K562 (cell line): ENCODE results near the gene IL34. TPM values are rescaled to one million over a fixed set of nuclear protein-coding genes. Genes with fewer than 3 reads are reported as not detected.
A peak's percentile ranks its signal among the peaks of the same experiment; 100 is the strongest.

Experiments used
- ATAC-seq: fragments of 200-7000 bp; cut with Tn5 transposase; 3 replicates; pipeline ENCODE4 v1.9.1; 2020; ENCODE audit warnings: moderate library complexity
- BruUV-seq: library from RNA; stranded (reverse); fragments of 400-500 nt; replicated peaks from 2 replicates; lab custom pipeline; 2021; lab: Mats Ljungman, UMichigan
- CTCF ChIA-PET: fragments of 300-600 bp; formaldehyde crosslinking; extraction: SDS; loops from one replicate; lab custom pipeline; 2021; ENCODE audit warnings: low intra/inter-chr PET ratio; lab: Yijun Ruan, JAX
- POLR2A ChIA-PET: fragments of 300-600, 350-650 bp; sonication (Branson Sonifier 250); formaldehyde crosslinking; extraction: SDS; loops from one replicate; lab custom pipeline; 2021; ENCODE audit warnings: antibody characterized with exemption, inconsistent platforms; lab: Yijun Ruan, JAX
- DNase-seq, 4 experiments: peaks; one replicate each; pipeline versions ENCODE4 v3.0.0 to v3.0.0-alpha.2; 2011 to 2018; ENCODE audit warnings: low spot score in 3 of 4, mixed read lengths in 3 of 4; ENCODE audit errors: extremely low read depth in 1 of 4
- FAIRE-seq: peaks from 2 replicates; lab custom pipeline; 2011; peaks lifted over from hg19 to GRCh38; lab: Jason Lieb, UNC
- H2AFZ ChIP-seq: 2 replicates; pipeline ENCODE4 v1.6.0; 2011; ENCODE audit warnings: low read depth, low read length, control low read depth, inconsistent platforms
- H3K27ac ChIP-seq: fragments of 200-600 bp; 3 replicates; pipeline ENCODE4 v1.8.0; 2011; ENCODE audit warnings: low read depth, mild to moderate bottlenecking, control low read depth, inconsistent platforms, low read length, moderate library complexity, mixed read lengths; ENCODE audit errors: extremely low read depth
- H3K27me3 ChIP-seq, 2 experiments: fragments of 300-600 bp in 1 of 2; 2 replicates in 1 of 2; 3 replicates in 1 of 2; pipeline versions ENCODE4 v1.6.0 to v1.8.0; 2011; ENCODE audit warnings: inconsistent platforms in 2 of 2, low read length in 2 of 2, mild to moderate bottlenecking in 1 of 2, mixed read lengths in 1 of 2, moderate library complexity in 1 of 2; ENCODE audit not compliant: control insufficient read depth in 2 of 2, insufficient read depth in 2 of 2
- H3K36me3 ChIP-seq: fragments of 300-600 bp; 3 replicates; pipeline ENCODE4 v1.8.0; 2011; ENCODE audit warnings: mild to moderate bottlenecking, low read length, inconsistent platforms; ENCODE audit not compliant: control insufficient read depth, insufficient read depth
- H3K4me1 ChIP-seq, 2 experiments: fragments of 200-600 bp in 1 of 2; replicated peaks in 1 of 2; 2 replicates in 1 of 2; 3 replicates in 1 of 2; pipeline versions ENCODE4 v1.5.1 to v1.8.0; 2011; ENCODE audit warnings: inconsistent platforms in 2 of 2, low read length in 2 of 2, mild to moderate bottlenecking in 1 of 2, mixed read lengths in 1 of 2, moderate library complexity in 1 of 2; ENCODE audit not compliant: control insufficient read depth in 2 of 2, insufficient read depth in 2 of 2
- H3K4me2 ChIP-seq: 2 replicates; pipeline ENCODE4 v1.6.1; 2011; ENCODE audit warnings: low read length, control low read depth, inconsistent platforms, mixed read lengths; ENCODE audit not compliant: insufficient read depth
- H3K4me3 ChIP-seq: fragments of 200-600 bp; sonication (generic), shearing (Covaris generic); 2 replicates; pipeline ENCODE4 v1.5.1; 2016; ENCODE audit warnings: control low read depth, inconsistent platforms
- H3K79me2 ChIP-seq: fragments of 200-600 bp; 3 replicates; pipeline ENCODE4 v1.8.0; 2011; ENCODE audit warnings: low read length, inconsistent platforms; ENCODE audit not compliant: control insufficient read depth, insufficient read depth
- H3K9ac ChIP-seq, 2 experiments: 2 replicates each; pipeline versions ENCODE4 v1.6.0 to v1.6.1; 2011; ENCODE audit warnings: low read depth in 2 of 2, low read length in 2 of 2, control low read depth in 1 of 2, inconsistent platforms in 1 of 2, mild to moderate bottlenecking in 1 of 2, mixed read lengths in 1 of 2; ENCODE audit not compliant: insufficient read depth in 1 of 2
- H3K9me1 ChIP-seq: one replicate; pipeline ENCODE4 v1.6.0; 2011; ENCODE audit warnings: inconsistent platforms, mild to moderate bottlenecking, low read length, moderate library complexity; ENCODE audit not compliant: control insufficient read depth, insufficient read depth
- H3K9me3 ChIP-seq: replicated peaks from 2 replicates; pipeline ENCODE4 v1.5.1; 2011; ENCODE audit warnings: low read depth, low read length, inconsistent platforms; ENCODE audit not compliant: control insufficient read depth, insufficient read depth
- H4K20me1 ChIP-seq: replicated peaks from 2 replicates; pipeline ENCODE4 v1.6.1; 2011; ENCODE audit warnings: low read length, inconsistent platforms, mixed read lengths; ENCODE audit not compliant: control insufficient read depth, insufficient read depth
- CTBP1 ChIP-seq: fragments of 450-650 bp; IDR thresholded peaks from 2 replicates; pipeline ENCODE4 v1.6.1; 2016; ENCODE audit warnings: borderline replicate concordance
- THRA ChIP-seq: fragments of 450-650 bp; IDR thresholded peaks from 2 replicates; pipeline ENCODE4 v1.6.1; 2017; ENCODE audit warnings: mild to moderate bottlenecking, moderate library complexity
- WGBS: fragments of 100-300 bp; shearing (Covaris generic); methylation state at CpG from one replicate; pipeline ENCODE4 v1.1.6; 2016; ENCODE audit warnings: low coverage, mixed read lengths; ENCODE audit not compliant: insufficient coverage; ENCODE audit errors: missing lambda C conversion rate; 5-methylcytosine and 5-hydroxymethylcytosine counted together
- in situ Hi-C: fragments of 300-500 bp; cut with MboI; formaldehyde crosslinking; loops from 4 replicates; pipeline ENCODE4 v1.15.0; 2018; ENCODE audit warnings: inconsistent platforms, mixed read lengths
- intact Hi-C: fragments of 100-400 bp; cut with micrococcal nuclease; formaldehyde crosslinking; loops from 2 replicates; pipeline ENCODE4 v1.14.2; 2022
- polyA plus RNA-seq, 8 experiments: library from polyadenylated mRNA; depleted of rRNA in 4 of 8; stranded (reverse) in 5 of 8; unstranded in 3 of 8; fragments of >200 nt; fragmentation: Nextera tagmentation in 2 of 8; fragmentation: Illumina TruSeq in 1 of 8; extraction: Ambion mirVana in 2 of 8; extraction: Trizol in 1 of 8; gene quantifications; 2 replicates each; pipeline versions ENCODE4 v1.2.1 to v1.2.3, GENCODE V29; 2011 to 2014; ENCODE audit warnings: inconsistent platforms in 1 of 8, missing spikeins in 1 of 8
- total RNA-seq, 7 experiments: library from RNA; depleted of rRNA in 6 of 7; stranded (reverse); fragments of >200 nt in 6 of 7; fragmentation: Illumina TruSeq in 2 of 7; extraction: Trizol in 2 of 7; gene quantifications; 2 replicates each; pipeline versions ENCODE4 v1.2.1 to v1.2.3, GENCODE V29; 2011 to 2021; ENCODE audit warnings: low replicate concordance in 1 of 7

IL34 gene
- total and polyA plus RNA-seq, 9 of the 15 experiments (the other 6 are each of a cell fraction or from before 2014, with no cell fraction given), result 0.07 to 0.18 (median 0.10) TPM; not detected in 6

- POLR2A ChIA-PET, result interaction anchor here (1.0 to 1.6 kb wide), 3 partner anchors 12 to 66 kb away, joined by 4 to 6 read pairs (median 4); no protein-coding TSS in a partner anchor
- no peak for FAIRE-seq
- H3K27ac ChIP-seq, result no peak overlapping the region
Measured at GRCh38 chr16:70614208-70614951, 32.0 kb upstream of the IL34 start.

More at GRCh38 chr16:70614208-70614951, 32.0 kb upstream of the IL34 start:
- no peak overlapping the region for H2AFZ ChIP-seq
- H3K4me3 ChIP-seq, result no peak overlapping the region
- DNase-seq (no peak), ATAC-seq (peak; percentile 37; the same call in 2 of the 3 replicates)
- CTCF ChIA-PET, result no interaction called here
- intact Hi-C loops, result no loop called here
- in situ Hi-C loops, result no loop called here
- no peaks in the 10 kb centered on the region for H3K9me1 ChIP-seq
- H3K36me3 ChIP-seq, result no peaks in the 10 kb centered on the region
- H3K4me2 ChIP-seq, result 0 out of 2 replicates have a peak overlapping the region, but pooled peaks have one; percentile 0
- peaks cover 2 to 19% of the 10 kb centered on the region in 2 experiments; a peak in 3 of 5 replicates for H3K27me3 ChIP-seq
- no peak overlapping the region for H3K9ac ChIP-seq
- H3K9me3 ChIP-seq, result no peaks in the 10 kb centered on the region
- 4% methylated on average over 5 of the region's 5 CpGs for WGBS
- BruUV-seq, result no TSS peak
- TF ChIP-seq CTBP1 (peak; percentile 47; the same call in 1 of the 2 replicates), THRA (no peak)
- H3K4me1 ChIP-seq, result peaks cover 0 to 5% of the 10 kb centered on the region in 2 experiments; a peak in 1 of 5 replicates
- no peaks in the 10 kb centered on the region for H4K20me1 ChIP-seq
- H3K79me2 ChIP-seq, result no peaks in the 10 kb centered on the region
